Measurements from ENCODE around the gene MVK. TPM values are rescaled to one million over a fixed set of nuclear protein-coding genes. Genes with fewer than 3 reads are reported as not detected.

MVK gene
- total RNA-seq, 1 donor from 2014 or later, result 28.1 TPM

- no peak for TF ChIP-seq CTCF (conservative IDR thresholded peaks at IDR 0.05)
- peaks cover 22% of the 10 kb centered on the region for H3K27me3 Mint-ChIP-seq
- H3K36me3 Mint-ChIP-seq, result no peaks in the 10 kb centered on the region
- no peak overlapping the region for H3K4me3 Mint-ChIP-seq
- no peaks in the 10 kb centered on the region for H3K4me1 Mint-ChIP-seq (ENCODE audit: unreplicated experiment)
- H3K9me3 Mint-ChIP-seq, result no peaks in the 10 kb centered on the region
- H3K27ac Mint-ChIP-seq, result peak overlapping the region; percentile 32
- DNase-seq (ENCODE audit: extremely low spot score, unreplicated experiment), result no peak
These were observed 72.1 kb downstream of the MVK start for GRCh38 chr12:109645708-109646107.

Other genes with a start within 250 kb of the MVK start
- 0.72 and 0.79 TPM in 2 replicates for gene MYO1H, start 225.9 kb upstream of the MVK start, total RNA-seq (ENCODE audit: low replicate concordance)
- 47.4 and 47.5 TPM in 2 replicates for gene KCTD10, start 96.5 kb upstream of the MVK start, total RNA-seq (ENCODE audit: low replicate concordance)
- 41.3 and 41.8 TPM in 2 replicates for gene UBE3B, start 96.2 kb upstream of the MVK start, total RNA-seq (ENCODE audit: low replicate concordance)
- 38.1 and 39.0 TPM in 2 replicates for gene MMAB, start 290 bp upstream of the MVK start, total RNA-seq (ENCODE audit: low replicate concordance)
- gene FAM222A, start 140.0 kb downstream of the MVK start, total RNA-seq (ENCODE audit: low replicate concordance), result 7.9 and 11.5 TPM in 2 replicates

Measured in type B pancreatic cell (in vitro differentiated cells).